Measurements from ENCODE around the gene MFAP3L.

The MFAP3L gene

DNA sequence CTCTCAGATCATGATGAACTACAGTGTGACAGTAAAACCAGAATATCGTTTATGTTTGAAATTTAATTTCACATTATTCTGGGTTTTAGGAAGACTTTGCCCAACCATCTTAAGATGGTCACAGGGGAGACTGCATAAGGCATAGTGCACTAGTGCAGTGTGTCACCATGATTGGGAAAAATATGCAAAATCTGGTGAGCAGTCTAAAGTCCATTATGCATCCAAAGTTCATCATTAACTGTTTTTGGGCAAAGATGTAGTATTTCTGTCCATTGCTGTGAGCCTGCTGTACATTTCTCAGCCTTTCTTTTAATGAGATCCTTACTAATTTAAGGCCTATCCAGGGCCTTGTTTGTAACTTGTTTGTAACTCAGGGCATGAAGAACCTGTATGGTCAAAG is 11.3 kb upstream of the MFAP3L start:
- ATAC-seq = no peak
- TF ChIP-seq ZFP30 (CRISPR knock-in tag; IDR thresholded peaks at IDR 0.05) = no peak
- no peak for TF ChIP-seq CSDC2 (CRISPR knock-in tag; IDR thresholded peaks at IDR 0.05)
- TF ChIP-seq, protein P1, sequence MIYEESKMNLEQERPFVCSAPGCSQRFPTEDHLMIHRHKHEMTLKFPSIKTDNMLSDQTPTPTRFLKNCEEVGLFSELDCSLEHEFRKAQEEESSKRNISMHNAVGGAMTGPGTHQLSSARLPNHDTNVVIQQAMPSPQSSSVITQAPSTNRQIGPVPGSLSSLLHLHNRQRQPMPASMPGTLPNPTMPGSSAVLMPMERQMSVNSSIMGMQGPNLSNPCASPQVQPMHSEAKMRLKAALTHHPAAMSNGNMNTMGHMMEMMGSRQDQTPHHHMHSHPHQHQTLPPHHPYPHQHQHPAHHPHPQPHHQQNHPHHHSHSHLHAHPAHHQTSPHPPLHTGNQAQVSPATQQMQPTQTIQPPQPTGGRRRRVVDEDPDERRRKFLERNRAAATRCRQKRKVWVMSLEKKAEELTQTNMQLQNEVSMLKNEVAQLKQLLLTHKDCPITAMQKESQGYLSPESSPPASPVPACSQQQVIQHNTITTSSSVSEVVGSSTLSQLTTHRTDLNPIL (CRISPR knock-in tag; IDR thresholded peaks at IDR 0.05; ENCODE audit: low read depth) = no peak
- no peak for TF ChIP-seq TCF4 (CRISPR knock-in tag; IDR thresholded peaks at IDR 0.05; ENCODE audit: borderline replicate concordance)
- TF ChIP-seq, protein P2, sequence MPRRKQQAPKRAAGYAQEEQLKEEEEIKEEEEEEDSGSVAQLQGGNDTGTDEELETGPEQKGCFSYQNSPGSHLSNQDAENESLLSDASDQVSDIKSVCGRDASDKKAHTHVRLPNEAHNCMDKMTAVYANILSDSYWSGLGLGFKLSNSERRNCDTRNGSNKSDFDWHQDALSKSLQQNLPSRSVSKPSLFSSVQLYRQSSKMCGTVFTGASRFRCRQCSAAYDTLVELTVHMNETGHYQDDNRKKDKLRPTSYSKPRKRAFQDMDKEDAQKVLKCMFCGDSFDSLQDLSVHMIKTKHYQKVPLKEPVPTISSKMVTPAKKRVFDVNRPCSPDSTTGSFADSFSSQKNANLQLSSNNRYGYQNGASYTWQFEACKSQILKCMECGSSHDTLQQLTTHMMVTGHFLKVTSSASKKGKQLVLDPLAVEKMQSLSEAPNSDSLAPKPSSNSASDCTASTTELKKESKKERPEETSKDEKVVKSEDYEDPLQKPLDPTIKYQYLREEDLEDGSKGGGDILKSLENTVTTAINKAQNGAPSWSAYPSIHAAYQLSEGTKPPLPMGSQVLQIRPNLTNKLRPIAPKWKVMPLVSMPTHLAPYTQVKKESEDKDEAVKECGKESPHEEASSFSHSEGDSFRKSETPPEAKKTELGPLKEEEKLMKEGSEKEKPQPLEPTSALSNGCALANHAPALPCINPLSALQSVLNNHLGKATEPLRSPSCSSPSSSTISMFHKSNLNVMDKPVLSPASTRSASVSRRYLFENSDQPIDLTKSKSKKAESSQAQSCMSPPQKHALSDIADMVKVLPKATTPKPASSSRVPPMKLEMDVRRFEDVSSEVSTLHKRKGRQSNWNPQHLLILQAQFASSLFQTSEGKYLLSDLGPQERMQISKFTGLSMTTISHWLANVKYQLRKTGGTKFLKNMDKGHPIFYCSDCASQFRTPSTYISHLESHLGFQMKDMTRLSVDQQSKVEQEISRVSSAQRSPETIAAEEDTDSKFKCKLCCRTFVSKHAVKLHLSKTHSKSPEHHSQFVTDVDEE (CRISPR knock-in tag; IDR thresholded peaks at IDR 0.05) = no peak
- no peak for TF ChIP-seq TOX (CRISPR knock-in tag; IDR thresholded peaks at IDR 0.05; ENCODE audit: borderline replicate concordance)
- TF ChIP-seq OSR1 (CRISPR knock-in tag; IDR thresholded peaks at IDR 0.05) = no peak
- no peak for TF ChIP-seq BACH2 (CRISPR knock-in tag; IDR thresholded peaks at IDR 0.05; ENCODE audit: borderline replicate concordance)
- TF ChIP-seq ZC3H10 (CRISPR knock-in tag; IDR thresholded peaks at IDR 0.05) = no peak
- TF ChIP-seq, protein P3, sequence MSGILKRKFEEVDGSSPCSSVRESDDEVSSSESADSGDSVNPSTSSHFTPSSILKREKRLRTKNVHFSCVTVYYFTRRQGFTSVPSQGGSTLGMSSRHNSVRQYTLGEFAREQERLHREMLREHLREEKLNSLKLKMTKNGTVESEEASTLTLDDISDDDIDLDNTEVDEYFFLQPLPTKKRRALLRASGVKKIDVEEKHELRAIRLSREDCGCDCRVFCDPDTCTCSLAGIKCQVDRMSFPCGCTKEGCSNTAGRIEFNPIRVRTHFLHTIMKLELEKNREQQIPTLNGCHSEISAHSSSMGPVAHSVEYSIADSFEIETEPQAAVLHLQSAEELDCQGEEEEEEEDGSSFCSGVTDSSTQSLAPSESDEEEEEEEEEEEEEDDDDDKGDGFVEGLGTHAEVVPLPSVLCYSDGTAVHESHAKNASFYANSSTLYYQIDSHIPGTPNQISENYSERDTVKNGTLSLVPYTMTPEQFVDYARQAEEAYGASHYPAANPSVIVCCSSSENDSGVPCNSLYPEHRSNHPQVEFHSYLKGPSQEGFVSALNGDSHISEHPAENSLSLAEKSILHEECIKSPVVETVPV (CRISPR knock-in tag; IDR thresholded peaks at IDR 0.05) = no peak
- no peak for TF ChIP-seq ZNF565 (CRISPR knock-in tag; conservative IDR thresholded peaks at IDR 0.05; ENCODE audit: low read depth)
- TF ChIP-seq ESRRG (CRISPR knock-in tag; IDR thresholded peaks at IDR 0.05) = no peak
- TF ChIP-seq RARB (CRISPR knock-in tag; IDR thresholded peaks at IDR 0.05) = no peak
- TF ChIP-seq ISL1 (CRISPR knock-in tag; IDR thresholded peaks at IDR 0.05) = no peak
- no peak for TF ChIP-seq ZNF70 (CRISPR knock-in tag; IDR thresholded peaks at IDR 0.05)
- TF ChIP-seq PPARA (CRISPR knock-in tag; IDR thresholded peaks at IDR 0.05; ENCODE audit: borderline replicate concordance) = no peak
- no peak for TF ChIP-seq ARNTL (CRISPR knock-in tag; IDR thresholded peaks at IDR 0.05; ENCODE audit: borderline replicate concordance, low read depth)
- TF ChIP-seq ZNF8 (CRISPR knock-in tag; IDR thresholded peaks at IDR 0.05) = no peak

DNA sequence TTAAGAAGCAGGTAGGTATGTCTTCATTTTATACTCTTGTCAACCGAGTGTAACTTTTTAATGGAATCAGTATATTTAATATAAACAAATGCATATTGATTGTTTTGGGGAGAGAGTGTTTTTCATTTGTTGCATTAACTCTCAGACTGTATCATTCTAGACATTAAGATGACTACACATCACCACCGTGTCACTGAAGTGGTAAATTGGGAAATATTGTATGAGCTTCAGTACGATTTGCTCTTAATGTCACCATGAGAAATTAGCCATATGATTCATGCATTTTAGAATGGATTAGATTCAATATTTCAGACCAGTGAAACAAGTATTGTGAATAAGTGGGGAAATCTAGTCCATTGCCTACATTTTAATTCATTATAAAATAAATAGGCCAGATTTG is 9.7 kb upstream of the MFAP3L start:
- no peak for TF ChIP-seq ISL1 (CRISPR knock-in tag; IDR thresholded peaks at IDR 0.05)
- TF ChIP-seq, protein P3 (CRISPR knock-in tag; IDR thresholded peaks at IDR 0.05) = no peak
- ATAC-seq = no peak

DNA sequence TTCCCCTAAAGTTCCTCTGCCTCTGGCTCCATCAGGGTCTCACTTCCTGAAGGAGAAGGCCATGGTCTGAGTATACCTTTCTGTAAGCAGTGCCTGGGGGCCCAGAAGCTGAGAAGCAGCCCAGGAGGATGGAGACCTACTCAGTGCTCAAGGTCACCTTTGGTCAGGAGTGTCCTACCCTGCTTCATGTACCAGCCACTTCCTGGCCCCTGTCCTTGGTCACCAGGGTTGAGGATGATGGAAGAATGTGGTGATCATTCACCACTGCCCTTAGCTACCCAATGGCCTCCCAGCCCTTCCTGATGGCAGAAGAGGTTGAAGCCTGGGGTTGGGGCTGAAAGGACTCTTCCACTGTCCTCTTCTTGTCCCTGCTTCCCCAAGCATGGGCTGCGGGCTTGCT is 9.0 kb upstream of the MFAP3L start:
- ATAC-seq = no peak
- TF ChIP-seq TCF4 (CRISPR knock-in tag; IDR thresholded peaks at IDR 0.05; ENCODE audit: borderline replicate concordance) (no peak), PPARA (CRISPR knock-in tag; IDR thresholded peaks at IDR 0.05; ENCODE audit: borderline replicate concordance) (no peak), RARB (CRISPR knock-in tag; IDR thresholded peaks at IDR 0.05) (no peak), ZNF70 (CRISPR knock-in tag; IDR thresholded peaks at IDR 0.05) (no peak), ESRRG (CRISPR knock-in tag; IDR thresholded peaks at IDR 0.05) (no peak), BACH2 (CRISPR knock-in tag; IDR thresholded peaks at IDR 0.05; ENCODE audit: borderline replicate concordance) (no peak), ARNTL (CRISPR knock-in tag; IDR thresholded peaks at IDR 0.05; ENCODE audit: borderline replicate concordance, low read depth) (no peak), ZNF8 (CRISPR knock-in tag; IDR thresholded peaks at IDR 0.05) (no peak), GLIS3 (CRISPR knock-in tag; IDR thresholded peaks at IDR 0.05) (no peak), ISL1 (CRISPR knock-in tag; IDR thresholded peaks at IDR 0.05) (no peak)
- TF ChIP-seq, protein P1 (CRISPR knock-in tag; IDR thresholded peaks at IDR 0.05; ENCODE audit: low read depth) = no peak
- TF ChIP-seq, protein P2 (CRISPR knock-in tag; IDR thresholded peaks at IDR 0.05) = no peak
- TF ChIP-seq, protein P3 (CRISPR knock-in tag; IDR thresholded peaks at IDR 0.05) = no peak
